ENCODE data around the gene KLK6. TPM values are rescaled to one million over a fixed set of nuclear protein-coding genes. Genes with fewer than 3 reads are reported as not detected.
"Not testable (repeated sequence)": the region's sequence is repeated elsewhere in the genome, so short reads cannot be mapped to it uniquely, and the experiment has no call there.

The KLK6 gene
- total RNA-seq, 1 donor from 2014 or later: not detected

- no peak for DNase-seq (ENCODE audit: low read depth in 2 of 2)
These were observed 24.7 kb upstream of the KLK6 start for GRCh38 chr19:50994129-50994528.

- DNase-seq (ENCODE audit: low read depth in 2 of 2): no peak
These were observed 23.3 kb upstream of the KLK6 start for GRCh38 chr19:50992666-50993035.

GRCh38 chr19:50984416-50984815 lies 15.0 kb upstream of the KLK6 start:
- not testable (repeated sequence) for DNase-seq (ENCODE audit: low read depth in 2 of 2)

GRCh38 chr19:50983625-50984292 lies 14.4 kb upstream of the KLK6 start, which contains the start of gene KLK7:
Gene KLK7 (minus strand): TSS chr19:50983917. CDS start chr19:50982399, 1,518 bp downstream.
- DNase-seq (ENCODE audit: low read depth in 2 of 2): no peak

- DNase-seq (ENCODE audit: low read depth in 2 of 2): no peak
These were observed 12.8 kb upstream of the KLK6 start for GRCh38 chr19:50982186-50982585.

GRCh38 chr19:50981587-50982146 lies 12.3 kb upstream of the KLK6 start:
- no peak for DNase-seq (ENCODE audit: low read depth in 2 of 2)

- DNase-seq (ENCODE audit: low read depth in 2 of 2): no peak
These were observed 10.8 kb upstream of the KLK6 start for GRCh38 chr19:50980208-50980607.

GRCh38 chr19:50979758-50980157 lies 10.4 kb upstream of the KLK6 start:
- DNase-seq (ENCODE audit: low read depth in 2 of 2): no peak

- DNase-seq (ENCODE audit: low read depth in 2 of 2): no peak
These were observed 9.5 kb upstream of the KLK6 start for GRCh38 chr19:50978772-50979390.

GRCh38 chr19:50977626-50978025 lies 8.2 kb upstream of the KLK6 start:
- DNase-seq (ENCODE audit: low read depth in 2 of 2): no peak

- DNase-seq (ENCODE audit: low read depth in 2 of 2): no peak
These were observed 6.4 kb upstream of the KLK6 start for GRCh38 chr19:50975766-50976165.

- DNase-seq (ENCODE audit: low read depth in 2 of 2): no peak
These were observed 5.5 kb upstream of the KLK6 start for GRCh38 chr19:50974702-50975556.

- DNase-seq (ENCODE audit: low read depth in 2 of 2): no peak
These were observed 3.5 kb upstream of the KLK6 start for GRCh38 chr19:50972795-50973376.

GRCh38 chr19:50969810-50970209 lies 419 bp upstream of the KLK6 start:
- not testable (repeated sequence) for DNase-seq (ENCODE audit: low read depth in 2 of 2)

- no peak for DNase-seq (ENCODE audit: low read depth in 2 of 2)
These were observed 527 bp downstream of the KLK6 start for GRCh38 chr19:50968716-50969412.

- no peak for DNase-seq (ENCODE audit: low read depth in 2 of 2)
These were observed 1.3 kb downstream of the KLK6 start for GRCh38 chr19:50967929-50968715.

- DNase-seq (ENCODE audit: low read depth in 2 of 2): no peak
These were observed 5.1 kb downstream of the KLK6 start for GRCh38 chr19:50964266-50964665.

GRCh38 chr19:50963381-50963780 lies 6.0 kb downstream of the KLK6 start:
- DNase-seq (ENCODE audit: low read depth in 2 of 2): no peak

- no peak for DNase-seq (ENCODE audit: low read depth in 2 of 2)
These were observed 7.1 kb downstream of the KLK6 start for GRCh38 chr19:50962245-50962644.

All from lung microvascular endothelial cell (primary cell).